Measurements from ENCODE around the gene CCL25. TPM values are rescaled to one million over a fixed set of nuclear protein-coding genes. Genes with fewer than 3 reads are reported as not detected.

CCL25 gene
- total RNA-seq, 1 donor from 2014 or later, result not detected

- Histone ChIP-seq H3K27me3 (ENCODE audit: control insufficient read depth, insufficient read depth, low read length) (no peaks in the 10 kb centered on the region), H3K4me3 (ENCODE audit: low read depth, low read length) (no peak overlapping the region), H3K36me3 (ENCODE audit: control insufficient read depth, insufficient read depth, low read length) (no peaks in the 10 kb centered on the region)
- DNase-seq (ENCODE audit: low read depth), result no peak
- no peak for TF ChIP-seq CTCF (IDR thresholded peaks at IDR 0.05; ENCODE audit: insufficient read depth, low read length, poor library complexity, severe bottlenecking)
Observed at GRCh38 chr19:8107301-8107903, 54.8 kb downstream of the CCL25 start.

GRCh38 chr19:8108560-8109445 lies 56.2 kb downstream of the CCL25 start:
- H3K4me3 ChIP-seq (ENCODE audit: low read depth, low read length), result no peak overlapping the region
- no peaks in the 10 kb centered on the region for H3K36me3 ChIP-seq (ENCODE audit: control insufficient read depth, insufficient read depth, low read length)
- DNase-seq (ENCODE audit: low read depth), result no peak
- H3K27me3 ChIP-seq (ENCODE audit: control insufficient read depth, insufficient read depth, low read length), result no peaks in the 10 kb centered on the region
- TF ChIP-seq CTCF (IDR thresholded peaks at IDR 0.05; ENCODE audit: insufficient read depth, low read length, poor library complexity, severe bottlenecking), result no peak

DNA sequence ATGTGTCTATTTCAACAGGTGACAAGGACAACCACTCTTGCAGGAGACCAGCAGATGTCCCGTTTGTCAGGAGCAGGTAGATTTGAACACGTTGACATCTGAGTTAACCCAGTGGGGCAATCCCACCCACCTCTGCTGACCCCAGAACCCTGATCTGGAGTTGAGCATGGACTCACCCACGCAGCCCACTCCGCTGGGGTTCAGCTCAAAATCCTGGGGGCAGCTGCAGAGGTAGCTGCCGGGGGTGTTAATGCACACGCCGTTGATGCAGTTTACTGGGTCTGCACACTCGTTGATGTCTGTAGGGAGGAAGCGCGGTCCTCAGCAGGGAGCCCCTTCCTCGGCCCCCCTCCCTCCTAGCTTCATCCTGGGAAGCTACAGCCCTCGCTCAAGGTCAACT lies 56.9 kb downstream of the CCL25 start:
- Histone ChIP-seq H3K27me3 (ENCODE audit: control insufficient read depth, insufficient read depth, low read length) (no peaks in the 10 kb centered on the region), H3K36me3 (ENCODE audit: control insufficient read depth, insufficient read depth, low read length) (no peaks in the 10 kb centered on the region), H3K4me3 (ENCODE audit: low read depth, low read length) (no peak overlapping the region)
- no peak for DNase-seq (ENCODE audit: low read depth)
- TF ChIP-seq CTCF (IDR thresholded peaks at IDR 0.05; ENCODE audit: insufficient read depth, low read length, poor library complexity, severe bottlenecking), result no peak

- no peak for DNase-seq (ENCODE audit: low read depth)
- TF ChIP-seq CTCF (IDR thresholded peaks at IDR 0.05; ENCODE audit: insufficient read depth, low read length, poor library complexity, severe bottlenecking), result no peak
Observed at GRCh38 chr19:8109890-8110662, 57.5 kb downstream of the CCL25 start.

GRCh38 chr19:8110931-8111330 lies 58.4 kb downstream of the CCL25 start:
- H3K4me3 ChIP-seq (ENCODE audit: low read depth, low read length), result no peak overlapping the region
- no peaks in the 10 kb centered on the region for H3K27me3 ChIP-seq (ENCODE audit: control insufficient read depth, insufficient read depth, low read length)
- DNase-seq (ENCODE audit: low read depth), result no peak
- H3K36me3 ChIP-seq (ENCODE audit: control insufficient read depth, insufficient read depth, low read length), result no peaks in the 10 kb centered on the region
- no peak for TF ChIP-seq CTCF (IDR thresholded peaks at IDR 0.05; ENCODE audit: insufficient read depth, low read length, poor library complexity, severe bottlenecking)

More at GRCh38 chr19:8109890-8110662, 57.5 kb downstream of the CCL25 start:
- H3K4me3 ChIP-seq (ENCODE audit: low read depth, low read length), result no peak overlapping the region
- no peaks in the 10 kb centered on the region for H3K27me3 ChIP-seq (ENCODE audit: control insufficient read depth, insufficient read depth, low read length)
- H3K36me3 ChIP-seq (ENCODE audit: control insufficient read depth, insufficient read depth, low read length), result no peaks in the 10 kb centered on the region
